Panc1 (cell line): ENCODE measurements around the gene CHAC1.

ENCODE experiments used
- POLR2AphosphoS5 ChIP-seq: IDR thresholded peaks from 2 replicates; pipeline ENCODE4 v1.6.1; 2012; ENCODE audit warnings: mild to moderate bottlenecking, low read depth, low read length, moderate library complexity
- TF ChIP-seq, protein P1 (sequence below): fragments of 450-650 bp; IDR thresholded peaks from 2 replicates; pipeline ENCODE4 v1.5.1; 2017; ENCODE audit warnings: mild to moderate bottlenecking
- TF ChIP-seq, protein P2 (sequence below), 2 experiments: IDR thresholded peaks; 2 replicates each; pipeline ENCODE4 v1.6.1; 2011 to 2012; ENCODE audit warnings: low read depth in 2 of 2, control low read depth in 1 of 2, low read length in 1 of 2, mild to moderate bottlenecking in 1 of 2, moderate library complexity in 1 of 2; ENCODE audit not compliant: insufficient read depth in 1 of 2

DNA sequence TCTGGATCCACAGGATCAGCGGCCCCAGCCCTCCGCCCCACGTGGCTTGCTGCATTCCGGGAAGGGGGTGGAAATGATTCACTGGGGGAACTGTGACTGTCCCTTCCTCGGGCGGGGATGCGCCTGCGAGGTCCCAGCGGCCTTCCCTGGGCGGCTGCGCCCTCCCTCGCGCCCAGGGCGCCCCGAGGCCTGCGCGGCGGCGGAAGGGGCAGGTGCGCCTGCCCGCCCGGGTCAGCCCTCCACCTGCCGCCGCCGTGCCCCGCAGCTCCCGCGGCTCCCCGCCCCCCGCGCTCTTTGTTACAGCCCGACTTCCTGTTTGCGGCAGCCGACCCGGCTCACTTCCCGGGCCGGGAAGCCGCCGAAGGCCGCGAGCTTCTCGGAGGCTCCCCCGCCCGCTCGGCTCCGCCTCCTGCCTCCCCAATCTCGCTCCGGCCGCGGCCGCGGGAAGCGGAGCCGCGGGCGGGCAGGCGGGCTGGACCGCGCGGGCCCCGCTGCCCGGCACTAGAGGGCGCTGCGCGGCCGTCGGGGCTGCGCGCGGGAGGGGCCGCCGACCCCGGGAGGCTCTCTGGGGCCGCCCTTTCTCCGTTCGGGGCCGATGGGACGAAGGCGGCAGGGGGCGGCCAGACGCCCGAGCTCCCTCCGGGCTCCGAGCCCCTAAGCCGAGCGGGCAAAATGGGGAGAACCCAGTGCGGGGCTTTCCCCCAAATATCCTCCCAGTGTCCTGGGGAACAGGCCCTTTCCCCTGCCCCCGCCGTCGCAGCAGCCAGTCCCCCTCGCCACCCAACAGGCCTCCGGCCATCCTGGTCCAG, 11.5 kb upstream of the CHAC1 start:
- TF ChIP-seq POLR2AphosphoS5 = peak; percentile 54
- TF ChIP-seq, protein P1, sequence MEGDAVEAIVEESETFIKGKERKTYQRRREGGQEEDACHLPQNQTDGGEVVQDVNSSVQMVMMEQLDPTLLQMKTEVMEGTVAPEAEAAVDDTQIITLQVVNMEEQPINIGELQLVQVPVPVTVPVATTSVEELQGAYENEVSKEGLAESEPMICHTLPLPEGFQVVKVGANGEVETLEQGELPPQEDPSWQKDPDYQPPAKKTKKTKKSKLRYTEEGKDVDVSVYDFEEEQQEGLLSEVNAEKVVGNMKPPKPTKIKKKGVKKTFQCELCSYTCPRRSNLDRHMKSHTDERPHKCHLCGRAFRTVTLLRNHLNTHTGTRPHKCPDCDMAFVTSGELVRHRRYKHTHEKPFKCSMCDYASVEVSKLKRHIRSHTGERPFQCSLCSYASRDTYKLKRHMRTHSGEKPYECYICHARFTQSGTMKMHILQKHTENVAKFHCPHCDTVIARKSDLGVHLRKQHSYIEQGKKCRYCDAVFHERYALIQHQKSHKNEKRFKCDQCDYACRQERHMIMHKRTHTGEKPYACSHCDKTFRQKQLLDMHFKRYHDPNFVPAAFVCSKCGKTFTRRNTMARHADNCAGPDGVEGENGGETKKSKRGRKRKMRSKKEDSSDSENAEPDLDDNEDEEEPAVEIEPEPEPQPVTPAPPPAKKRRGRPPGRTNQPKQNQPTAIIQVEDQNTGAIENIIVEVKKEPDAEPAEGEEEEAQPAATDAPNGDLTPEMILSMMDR = peak; percentile 99
- TF ChIP-seq, protein P2, sequence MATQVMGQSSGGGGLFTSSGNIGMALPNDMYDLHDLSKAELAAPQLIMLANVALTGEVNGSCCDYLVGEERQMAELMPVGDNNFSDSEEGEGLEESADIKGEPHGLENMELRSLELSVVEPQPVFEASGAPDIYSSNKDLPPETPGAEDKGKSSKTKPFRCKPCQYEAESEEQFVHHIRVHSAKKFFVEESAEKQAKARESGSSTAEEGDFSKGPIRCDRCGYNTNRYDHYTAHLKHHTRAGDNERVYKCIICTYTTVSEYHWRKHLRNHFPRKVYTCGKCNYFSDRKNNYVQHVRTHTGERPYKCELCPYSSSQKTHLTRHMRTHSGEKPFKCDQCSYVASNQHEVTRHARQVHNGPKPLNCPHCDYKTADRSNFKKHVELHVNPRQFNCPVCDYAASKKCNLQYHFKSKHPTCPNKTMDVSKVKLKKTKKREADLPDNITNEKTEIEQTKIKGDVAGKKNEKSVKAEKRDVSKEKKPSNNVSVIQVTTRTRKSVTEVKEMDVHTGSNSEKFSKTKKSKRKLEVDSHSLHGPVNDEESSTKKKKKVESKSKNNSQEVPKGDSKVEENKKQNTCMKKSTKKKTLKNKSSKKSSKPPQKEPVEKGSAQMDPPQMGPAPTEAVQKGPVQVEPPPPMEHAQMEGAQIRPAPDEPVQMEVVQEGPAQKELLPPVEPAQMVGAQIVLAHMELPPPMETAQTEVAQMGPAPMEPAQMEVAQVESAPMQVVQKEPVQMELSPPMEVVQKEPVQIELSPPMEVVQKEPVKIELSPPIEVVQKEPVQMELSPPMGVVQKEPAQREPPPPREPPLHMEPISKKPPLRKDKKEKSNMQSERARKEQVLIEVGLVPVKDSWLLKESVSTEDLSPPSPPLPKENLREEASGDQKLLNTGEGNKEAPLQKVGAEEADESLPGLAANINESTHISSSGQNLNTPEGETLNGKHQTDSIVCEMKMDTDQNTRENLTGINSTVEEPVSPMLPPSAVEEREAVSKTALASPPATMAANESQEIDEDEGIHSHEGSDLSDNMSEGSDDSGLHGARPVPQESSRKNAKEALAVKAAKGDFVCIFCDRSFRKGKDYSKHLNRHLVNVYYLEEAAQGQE (IDR thresholded peaks at IDR 0.05; ENCODE audit: insufficient read depth in 1 of 2, low read depth in 2 of 2, low read length in 1 of 2) = no peak
